HepG2 (cell line): ENCODE results near the gene PRKG1.

Source experiments
- CBX2 ChIP-seq, 2 experiments: fragments of 200-600 bp in 1 of 2; sonication (generic); formaldehyde crosslinking in 1 of 2; IDR thresholded peaks; 2 replicates each; pipeline versions ENCODE4 v1.7.0 to v1.8.1; 2018 to 2022; ENCODE audit warnings: low read depth in 2 of 2, low read length in 1 of 2, mild to moderate bottlenecking in 1 of 2, missing genetic modification reagents in 1 of 2
- CTCF ChIP-seq: sonication (generic); formaldehyde crosslinking; IDR thresholded peaks from 2 replicates; pipeline ENCODE4 v1.5.0; 2020; ENCODE audit warnings: mild to moderate bottlenecking, missing genetic modification reagents, moderate library complexity
- MTERF4 ChIP-seq: sonication (generic); formaldehyde crosslinking; IDR thresholded peaks from 2 replicates; pipeline ENCODE4 v1.8.0; 2023; ENCODE audit warnings: mild to moderate bottlenecking, missing genetic modification reagents
- NPAS2 ChIP-seq: sonication (generic); formaldehyde crosslinking; IDR thresholded peaks from 2 replicates; pipeline ENCODE4 v1.8.0; 2022; ENCODE audit warnings: mild to moderate bottlenecking, missing genetic modification reagents, borderline replicate concordance
- POLR2A ChIP-seq, 2 experiments: IDR thresholded peaks; 2 replicates each; pipeline ENCODE4 v1.6.1; 2011; ENCODE audit warnings: low read depth in 2 of 2, low read length in 2 of 2, mild to moderate bottlenecking in 1 of 2, moderate library complexity in 1 of 2; ENCODE audit not compliant: insufficient read depth in 1 of 2
- ZFP36L2 ChIP-seq: sonication (generic); formaldehyde crosslinking; IDR thresholded peaks from 2 replicates; pipeline ENCODE4 v1.4.0; 2020; ENCODE audit warnings: missing genetic modification reagents
- ZNF143 ChIP-seq: sonication (generic); formaldehyde crosslinking; IDR thresholded peaks from 2 replicates; pipeline ENCODE4 v1.4.0; 2020; ENCODE audit warnings: missing genetic modification reagents
- ZNF550 ChIP-seq: sonication (generic); formaldehyde crosslinking; IDR thresholded peaks from 2 replicates; pipeline ENCODE4 v1.4.0; 2020; ENCODE audit warnings: mild to moderate bottlenecking, missing genetic modification reagents, borderline replicate concordance

- TF ChIP-seq NPAS2 (CRISPR knock-in tag) = no peak
- no peak for TF ChIP-seq MTERF4 (CRISPR knock-in tag)
- TF ChIP-seq CTCF = no peak
- TF ChIP-seq POLR2A (IDR thresholded peaks at IDR 0.05; ENCODE audit: insufficient read depth in 1 of 2, low read depth in 2 of 2, low read length in 2 of 2) = no peak
- TF ChIP-seq ZFP36L2 (CRISPR knock-in tag) = no peak
- no peak for TF ChIP-seq CBX2 (IDR thresholded peaks at IDR 0.05; ENCODE audit: low read depth, low read length)
- no peak for TF ChIP-seq CBX2 (CRISPR knock-in tag; IDR thresholded peaks at IDR 0.05; ENCODE audit: low read depth)
- no peak for TF ChIP-seq ZNF143 (CRISPR knock-in tag)
- no peak for TF ChIP-seq ZNF550 (CRISPR knock-in tag)
Observed at GRCh38 chr10:51047857-51048256, 26.4 kb upstream of the PRKG1 start.
